HEK293 (cell line): Measurements from ENCODE around the gene ARHGAP4.

Experiments
- EGR2 ChIP-seq: fragments of 450-650 bp; formaldehyde crosslinking; IDR thresholded peaks from 2 replicates; pipeline ENCODE4 v1.5.1; 2016; ENCODE audit warnings: low read depth, missing biosample characterization, missing genetic modification characterization
- ELK4 ChIP-seq: IDR thresholded peaks from 2 replicates; pipeline ENCODE4 v1.6.1; 2011; ENCODE audit warnings: mild to moderate bottlenecking, low read depth, low read length, borderline replicate concordance
- HOXD13 ChIP-seq: sonication (generic); formaldehyde crosslinking; IDR thresholded peaks from 2 replicates; pipeline ENCODE4 v1.8.0; 2022; ENCODE audit warnings: missing genetic modification reagents, borderline replicate concordance
- KLF8 ChIP-seq: fragments of 450-650 bp; formaldehyde crosslinking; IDR thresholded peaks from 2 replicates; pipeline ENCODE4 v1.5.1; 2016; ENCODE audit warnings: missing biosample characterization, missing genetic modification characterization
- PRDM1 ChIP-seq: fragments of 450-650 bp; formaldehyde crosslinking; IDR thresholded peaks from 2 replicates; pipeline ENCODE4; 2016; ENCODE audit warnings: missing biosample characterization, missing genetic modification characterization
- SALL2 ChIP-seq: fragments of 450-650 bp; formaldehyde crosslinking; IDR thresholded peaks from 2 replicates; pipeline ENCODE4 v1.5.0; 2017; ENCODE audit warnings: missing biosample characterization, mild to moderate bottlenecking, missing genetic modification characterization, borderline replicate concordance
- SP7 ChIP-seq: fragments of 450-650 bp; formaldehyde crosslinking; IDR thresholded peaks from 2 replicates; pipeline ENCODE4 v1.5.1; 2016; ENCODE audit warnings: missing biosample characterization, missing genetic modification characterization
- WT1 ChIP-seq: fragments of 450-650 bp; formaldehyde crosslinking; IDR thresholded peaks from 2 replicates; pipeline ENCODE4 v1.5.1; 2016; ENCODE audit warnings: missing biosample characterization, missing genetic modification characterization
- YY1 ChIP-seq: fragments of 450-650 bp; formaldehyde crosslinking; IDR thresholded peaks from 2 replicates; pipeline ENCODE4 v1.5.1; 2018; ENCODE audit warnings: missing biosample characterization, missing genetic modification characterization
- ZFHX2 ChIP-seq: fragments of 450-650 bp; formaldehyde crosslinking; conservative IDR thresholded peaks from 2 replicates; pipeline ENCODE4 v1.5.1; 2016; ENCODE audit warnings: missing biosample characterization, missing genetic modification characterization
- ZNF112 ChIP-seq: fragments of 450-650 bp; formaldehyde crosslinking; IDR thresholded peaks from 2 replicates; pipeline ENCODE4 v1.5.0; 2017; ENCODE audit warnings: missing biosample characterization, missing genetic modification characterization
- ZNF2 ChIP-seq: fragments of 450-650 bp; formaldehyde crosslinking; IDR thresholded peaks from 2 replicates; pipeline ENCODE4 v1.5.1; 2016; ENCODE audit warnings: missing biosample characterization, missing genetic modification characterization
- ZNF274 ChIP-seq, 2 experiments: fragments of 200-500 bp in 1 of 2; fragments of 450-650 bp in 1 of 2; sonication (Bioruptor generic) in 1 of 2; formaldehyde crosslinking in 1 of 2; IDR thresholded peaks; 2 replicates each; pipeline versions ENCODE4 v1.5.1 to v1.6.1; 2014 to 2016; ENCODE audit warnings: borderline replicate concordance in 1 of 2, inconsistent platforms in 1 of 2, low read length in 1 of 2, missing biosample characterization in 1 of 2, missing genetic modification characterization in 1 of 2
- ZNF354C ChIP-seq: fragments of 450-650 bp; formaldehyde crosslinking; IDR thresholded peaks from 2 replicates; pipeline ENCODE4 v1.5.1; 2016; ENCODE audit warnings: missing biosample characterization, missing genetic modification characterization, low read depth, borderline replicate concordance
- ZNF391 ChIP-seq: fragments of 450-650 bp; formaldehyde crosslinking; IDR thresholded peaks from 2 replicates; pipeline ENCODE4 v1.5.1; 2016; ENCODE audit warnings: low read depth, missing biosample characterization, missing genetic modification characterization, borderline replicate concordance
- ZNF510 ChIP-seq: fragments of 450-650 bp; formaldehyde crosslinking; IDR thresholded peaks from 2 replicates; pipeline ENCODE4 v1.5.1; 2018; ENCODE audit warnings: mild to moderate bottlenecking, missing genetic modification characterization, missing biosample characterization; ENCODE audit not compliant: insufficient replicate concordance
- ZNF513 ChIP-seq: fragments of 450-650 bp; IDR thresholded peaks from 2 replicates; pipeline ENCODE4 v1.5.1; 2018; ENCODE audit warnings: missing biosample characterization, missing genetic modification characterization
- ZNF548 ChIP-seq: fragments of 450-650 bp; formaldehyde crosslinking; IDR thresholded peaks from 2 replicates; pipeline ENCODE4 v1.5.1; 2016; ENCODE audit warnings: missing biosample characterization, missing genetic modification characterization
- ZNF571 ChIP-seq: fragments of 450-650 bp; formaldehyde crosslinking; IDR thresholded peaks from 2 replicates; pipeline ENCODE4 v1.5.0; 2017; ENCODE audit warnings: missing biosample characterization, missing genetic modification characterization
- ZNF677 ChIP-seq: fragments of 450-650 bp; IDR thresholded peaks from 2 replicates; pipeline ENCODE4 v1.5.0; 2018; ENCODE audit warnings: missing biosample characterization, mild to moderate bottlenecking, missing genetic modification characterization, moderate library complexity
- ZSCAN18 ChIP-seq: fragments of 450-650 bp; formaldehyde crosslinking; IDR thresholded peaks from 2 replicates; pipeline ENCODE4 v1.5.1; 2016; ENCODE audit warnings: missing biosample characterization, missing genetic modification characterization
- ZXDB ChIP-seq: fragments of 450-650 bp; formaldehyde crosslinking; IDR thresholded peaks from 2 replicates; pipeline ENCODE4 v1.5.1; 2016; ENCODE audit warnings: missing biosample characterization, missing genetic modification characterization
- TF ChIP-seq, protein P1 (sequence below): fragments of 450-650 bp; IDR thresholded peaks from 2 replicates; pipeline ENCODE4 v1.5.1; 2018; ENCODE audit warnings: missing biosample characterization, mild to moderate bottlenecking, missing genetic modification characterization
- TF ChIP-seq, protein P2 (sequence below): fragments of 450-650 bp; formaldehyde crosslinking; conservative IDR thresholded peaks from 2 replicates; pipeline ENCODE4 v1.5.1; 2016; ENCODE audit warnings: low read depth, missing biosample characterization, missing genetic modification characterization

ARHGAP4 gene

GRCh38 chrX:153971450-153972367, 45.6 kb upstream of the ARHGAP4 start, which contains the start of gene HCFC1 (continued):
- TF ChIP-seq, protein P1, sequence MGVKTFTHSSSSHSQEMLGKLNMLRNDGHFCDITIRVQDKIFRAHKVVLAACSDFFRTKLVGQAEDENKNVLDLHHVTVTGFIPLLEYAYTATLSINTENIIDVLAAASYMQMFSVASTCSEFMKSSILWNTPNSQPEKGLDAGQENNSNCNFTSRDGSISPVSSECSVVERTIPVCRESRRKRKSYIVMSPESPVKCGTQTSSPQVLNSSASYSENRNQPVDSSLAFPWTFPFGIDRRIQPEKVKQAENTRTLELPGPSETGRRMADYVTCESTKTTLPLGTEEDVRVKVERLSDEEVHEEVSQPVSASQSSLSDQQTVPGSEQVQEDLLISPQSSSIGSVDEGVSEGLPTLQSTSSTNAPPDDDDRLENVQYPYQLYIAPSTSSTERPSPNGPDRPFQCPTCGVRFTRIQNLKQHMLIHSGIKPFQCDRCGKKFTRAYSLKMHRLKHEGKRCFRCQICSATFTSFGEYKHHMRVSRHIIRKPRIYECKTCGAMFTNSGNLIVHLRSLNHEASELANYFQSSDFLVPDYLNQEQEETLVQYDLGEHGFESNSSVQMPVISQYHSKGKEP (tag by site-specific recombination): peak; percentile 17
- no peak for TF ChIP-seq ZNF548 (tag by site-specific recombination)
- TF ChIP-seq ZSCAN18 (tag by site-specific recombination): no peak
- peak; percentile 68 for TF ChIP-seq ZNF2 (tag by site-specific recombination)
- TF ChIP-seq HOXD13: peak; percentile 39; the same call in 1 of the 2 replicates
- peak; percentile 28; the same call in 1 of the 2 replicates for TF ChIP-seq ZNF677 (tag by site-specific recombination)
- no peak for TF ChIP-seq WT1
- no peak for TF ChIP-seq SALL2
- peak; percentile 93 for TF ChIP-seq ZFHX2 (tag by site-specific recombination)
- TF ChIP-seq SP7 (tag by site-specific recombination): peak; percentile 67
- no peak for TF ChIP-seq ZNF274 (IDR thresholded peaks at IDR 0.05; ENCODE audit: low read length)
- TF ChIP-seq ZNF274 (tag by site-specific recombination; IDR thresholded peaks at IDR 0.05; ENCODE audit: borderline replicate concordance): no peak
- TF ChIP-seq ZNF571 (tag by site-specific recombination): no peak
- peak; percentile 99 for TF ChIP-seq KLF8 (tag by site-specific recombination)
- TF ChIP-seq ELK4: no peak; the same call in 1 of the 2 replicates
- TF ChIP-seq YY1: peak; percentile 99
- peak; percentile 31 for TF ChIP-seq ZNF513 (tag by site-specific recombination)
- TF ChIP-seq EGR2 (tag by site-specific recombination): peak; percentile 89
- TF ChIP-seq ZNF510: no peak
- TF ChIP-seq, protein P2, sequence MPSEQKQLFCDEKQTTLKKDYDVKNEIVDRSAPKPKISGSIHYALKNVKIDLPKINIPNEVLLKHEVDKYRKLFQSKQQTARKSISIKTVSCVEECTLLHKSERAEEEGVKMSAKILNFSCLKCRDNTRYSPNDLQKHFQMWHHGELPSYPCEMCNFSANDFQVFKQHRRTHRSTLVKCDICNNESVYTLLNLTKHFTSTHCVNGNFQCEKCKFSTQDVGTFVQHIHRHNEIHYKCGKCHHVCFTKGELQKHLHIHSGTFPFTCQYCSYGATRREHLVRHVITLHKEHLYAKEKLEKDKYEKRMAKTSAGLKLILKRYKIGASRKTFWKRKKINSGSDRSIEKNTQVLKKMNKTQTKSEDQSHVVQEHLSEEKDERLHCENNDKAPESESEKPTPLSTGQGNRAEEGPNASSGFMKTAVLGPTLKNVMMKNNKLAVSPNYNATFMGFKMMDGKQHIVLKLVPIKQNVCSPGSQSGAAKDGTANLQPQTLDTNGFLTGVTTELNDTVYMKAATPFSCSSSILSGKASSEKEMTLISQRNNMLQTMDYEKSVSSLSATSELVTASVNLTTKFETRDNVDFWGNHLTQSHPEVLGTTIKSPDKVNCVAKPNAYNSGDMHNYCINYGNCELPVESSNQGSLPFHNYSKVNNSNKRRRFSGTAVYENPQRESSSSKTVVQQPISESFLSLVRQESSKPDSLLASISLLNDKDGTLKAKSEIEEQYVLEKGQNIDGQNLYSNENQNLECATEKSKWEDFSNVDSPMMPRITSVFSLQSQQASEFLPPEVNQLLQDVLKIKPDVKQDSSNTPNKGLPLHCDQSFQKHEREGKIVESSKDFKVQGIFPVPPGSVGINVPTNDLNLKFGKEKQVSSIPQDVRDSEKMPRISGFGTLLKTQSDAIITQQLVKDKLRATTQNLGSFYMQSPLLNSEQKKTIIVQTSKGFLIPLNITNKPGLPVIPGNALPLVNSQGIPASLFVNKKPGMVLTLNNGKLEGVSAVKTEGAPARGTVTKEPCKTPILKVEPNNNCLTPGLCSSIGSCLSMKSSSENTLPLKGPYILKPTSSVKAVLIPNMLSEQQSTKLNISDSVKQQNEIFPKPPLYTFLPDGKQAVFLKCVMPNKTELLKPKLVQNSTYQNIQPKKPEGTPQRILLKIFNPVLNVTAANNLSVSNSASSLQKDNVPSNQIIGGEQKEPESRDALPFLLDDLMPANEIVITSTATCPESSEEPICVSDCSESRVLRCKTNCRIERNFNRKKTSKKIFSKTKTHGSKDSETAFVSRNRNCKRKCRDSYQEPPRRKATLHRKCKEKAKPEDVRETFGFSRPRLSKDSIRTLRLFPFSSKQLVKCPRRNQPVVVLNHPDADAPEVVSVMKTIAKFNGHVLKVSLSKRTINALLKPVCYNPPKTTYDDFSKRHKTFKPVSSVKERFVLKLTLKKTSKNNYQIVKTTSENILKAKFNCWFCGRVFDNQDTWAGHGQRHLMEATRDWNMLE: no peak
- no peak for TF ChIP-seq ZNF391 (tag by site-specific recombination)
- no peak for TF ChIP-seq ZNF354C (tag by site-specific recombination)
- TF ChIP-seq ZNF112 (tag by site-specific recombination): no peak
- 0 out of 2 replicates have a peak, but pooled peaks have one; percentile 8 for TF ChIP-seq PRDM1 (tag by site-specific recombination)
- TF ChIP-seq ZXDB (tag by site-specific recombination): peak; percentile 94
